CD4-positive, alpha-beta T cell treated with Interleukin-1 beta for 1 hour (primary cell): Measurements from ENCODE around the gene MACROD1.

ENCODE experiments used
- DNase-seq, 2 donors: peaks; one replicate each; pipeline ENCODE4 v3.0.0-alpha.2; 2020 to 2022

The MACROD1 gene

DNA sequence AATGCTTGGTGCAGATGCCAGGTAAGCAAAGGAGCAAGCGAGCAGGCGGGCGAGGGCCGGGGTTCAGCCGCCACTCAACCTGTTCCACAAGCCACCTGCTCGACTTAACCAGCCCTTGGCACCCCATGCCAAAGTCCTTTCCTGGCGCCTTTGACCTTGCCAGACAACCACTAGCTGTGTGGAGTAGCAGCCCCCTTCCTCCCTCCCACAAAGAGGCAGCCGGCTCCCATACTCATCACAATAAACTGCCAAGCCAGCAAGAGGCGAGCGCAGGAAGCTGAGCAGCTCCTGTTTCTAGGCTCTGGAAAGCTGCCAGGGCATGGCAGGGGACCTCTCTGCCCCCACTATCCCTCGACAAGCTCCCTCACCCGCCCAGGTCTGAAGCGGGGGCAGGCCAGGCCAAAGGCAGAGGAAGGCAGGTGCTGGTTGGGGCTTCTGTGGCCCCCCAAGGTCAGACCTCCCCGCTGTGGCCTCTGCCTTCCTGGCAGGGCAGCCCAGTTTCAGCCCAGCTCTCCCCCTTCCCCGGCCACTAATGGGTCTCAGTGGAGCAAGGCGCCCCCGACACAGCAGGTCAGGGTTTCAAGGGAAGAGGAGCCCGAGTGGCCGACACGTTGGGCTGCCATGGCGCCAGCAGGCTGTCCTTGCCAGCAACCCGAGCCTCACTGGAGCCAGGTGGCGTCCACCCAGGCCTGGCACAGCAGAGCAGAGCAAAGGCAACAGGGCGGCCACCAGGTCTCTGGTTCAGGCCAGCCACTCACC is 15.3 kb downstream of the MACROD1 start:
- no peak for DNase-seq

GRCh38 chr11:64150051-64150450 is 15.9 kb downstream of the MACROD1 start:
- no peak for DNase-seq

DNA sequence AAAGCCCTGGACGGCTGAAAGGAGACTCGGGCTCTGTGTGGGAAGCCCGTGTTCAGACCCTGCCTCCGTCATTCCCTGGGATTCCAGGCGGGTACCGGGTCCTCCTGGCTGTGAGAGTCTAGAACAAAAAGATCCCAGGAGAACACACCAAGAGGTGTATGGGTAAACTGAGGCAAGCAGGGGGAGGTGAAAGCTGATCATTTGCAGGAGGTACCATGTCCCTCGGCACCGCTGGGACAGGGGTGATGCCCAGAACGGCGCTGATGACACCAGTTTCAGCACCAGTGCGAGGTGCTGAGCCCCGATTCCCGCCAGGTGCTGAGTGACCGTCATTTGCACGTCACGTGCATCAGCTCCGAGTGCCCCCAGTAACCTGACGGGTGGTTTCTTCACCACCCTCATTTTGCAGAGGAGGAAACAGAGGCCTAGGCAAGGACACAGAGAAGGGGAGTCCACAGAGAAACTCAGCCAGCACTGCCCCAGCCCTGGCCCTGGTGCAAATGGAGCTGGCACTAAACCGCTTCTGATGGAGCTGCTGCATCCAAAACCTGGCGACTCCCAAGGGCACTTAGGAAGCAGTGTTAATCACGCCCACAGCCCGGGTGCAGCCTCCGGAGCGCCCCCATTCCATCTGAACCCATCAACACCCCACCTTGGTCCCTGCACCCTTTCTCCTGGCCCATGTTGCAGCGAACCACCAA is 16.8 kb downstream of the MACROD1 start:
- DNase-seq = no peak

GRCh38 chr11:64148226-64148916 is 17.5 kb downstream of the MACROD1 start:
- peak; percentile 73 to 74 for DNase-seq

DNA sequence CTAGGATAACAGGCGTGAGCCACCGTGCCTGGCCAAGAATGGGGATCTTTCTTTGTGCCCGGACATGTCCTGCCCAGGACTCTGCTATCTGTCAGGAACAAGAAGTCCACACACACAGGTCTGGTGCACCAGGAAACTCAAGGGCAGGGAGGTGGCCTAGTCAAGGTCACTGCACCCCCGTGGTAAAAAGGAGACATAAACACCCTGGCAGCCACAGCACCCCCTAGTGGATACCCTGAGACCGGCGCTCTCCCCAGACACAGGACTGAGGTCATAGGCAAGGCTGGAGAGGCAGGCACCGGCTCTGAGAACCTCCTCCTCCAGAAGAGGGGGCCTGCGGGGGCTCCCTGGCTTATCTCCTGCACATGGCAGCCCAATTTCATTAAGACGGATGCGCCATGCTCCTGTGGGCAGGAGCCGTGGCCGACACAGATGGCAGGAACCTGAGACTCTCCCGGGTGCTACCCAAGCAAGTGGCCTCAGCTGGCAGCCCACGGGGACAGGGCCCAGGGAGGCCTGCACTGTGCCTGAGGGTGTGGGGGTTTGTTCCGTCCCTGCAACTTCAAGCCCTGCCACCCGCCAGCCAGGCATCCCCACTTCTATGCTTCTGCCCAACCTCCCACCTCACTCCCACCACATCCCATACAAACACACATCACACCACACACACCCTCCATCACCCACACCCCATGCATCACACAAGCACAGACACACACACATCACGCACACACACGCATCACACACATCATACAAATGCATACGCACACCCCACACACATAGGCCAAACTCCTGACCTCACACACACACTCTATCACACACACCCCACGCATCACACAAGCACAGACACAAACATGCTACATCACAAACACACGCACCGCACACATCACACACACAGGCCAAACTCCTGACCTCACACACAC is 19.6 kb downstream of the MACROD1 start:
- DNase-seq = peak; percentile 64 to 67

GRCh38 chr11:64144587-64145472 is 21.1 kb downstream of the MACROD1 start:
- DNase-seq = no peak

- DNase-seq = no peak
Observed at GRCh38 chr11:64141081-64141783, 24.7 kb downstream of the MACROD1 start.

GRCh38 chr11:64140082-64140481 is 25.8 kb downstream of the MACROD1 start:
- DNase-seq = no peak

GRCh38 chr11:64139049-64139448 is 26.9 kb downstream of the MACROD1 start:
- no peak for DNase-seq

DNA sequence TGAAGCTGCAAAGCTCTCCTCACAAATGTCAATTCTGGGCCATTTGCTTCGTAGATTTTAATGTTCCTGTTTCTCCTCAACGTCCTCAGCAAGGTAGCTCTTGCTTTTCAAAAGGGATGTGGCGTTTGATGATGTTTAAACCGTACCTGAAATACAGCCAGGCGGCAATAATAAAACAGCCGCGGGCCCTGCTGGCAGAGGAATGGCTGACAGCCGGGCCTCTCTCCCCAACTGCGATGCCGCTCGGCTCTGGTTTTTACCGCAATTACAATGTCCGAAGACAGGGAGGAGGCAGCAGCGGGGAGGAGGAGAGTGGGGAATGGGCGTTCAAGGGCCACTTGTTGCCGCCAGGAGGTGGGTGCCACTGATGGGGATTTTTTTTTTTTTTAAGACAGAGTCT is 27.5 kb downstream of the MACROD1 start:
- no peak for DNase-seq

GRCh38 chr11:64136765-64137441 is 29.0 kb downstream of the MACROD1 start:
- DNase-seq = no peak

DNA sequence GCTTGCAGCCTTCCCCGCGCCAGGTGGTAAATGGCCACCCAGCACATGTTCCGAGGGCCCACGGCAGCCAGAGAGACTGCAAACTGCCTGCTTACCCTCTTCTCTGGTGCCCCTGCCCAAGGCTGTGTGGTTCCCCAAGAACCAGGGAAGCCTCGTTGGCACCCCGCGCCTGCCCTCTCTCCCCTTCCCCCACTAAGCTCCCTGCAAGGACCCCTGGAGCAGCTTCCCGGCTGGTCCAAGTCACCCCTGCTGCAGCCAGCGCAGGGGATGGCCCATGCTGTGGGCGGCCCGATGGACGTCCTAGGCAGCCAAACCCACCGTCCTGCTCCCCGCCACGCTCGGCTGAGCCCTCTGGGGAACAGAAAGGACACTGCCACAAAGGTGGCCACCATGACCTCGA is 30.2 kb downstream of the MACROD1 start:
- DNase-seq = no peak

GRCh38 chr11:64134963-64135362 is 30.9 kb downstream of the MACROD1 start:
- DNase-seq = no peak

DNA sequence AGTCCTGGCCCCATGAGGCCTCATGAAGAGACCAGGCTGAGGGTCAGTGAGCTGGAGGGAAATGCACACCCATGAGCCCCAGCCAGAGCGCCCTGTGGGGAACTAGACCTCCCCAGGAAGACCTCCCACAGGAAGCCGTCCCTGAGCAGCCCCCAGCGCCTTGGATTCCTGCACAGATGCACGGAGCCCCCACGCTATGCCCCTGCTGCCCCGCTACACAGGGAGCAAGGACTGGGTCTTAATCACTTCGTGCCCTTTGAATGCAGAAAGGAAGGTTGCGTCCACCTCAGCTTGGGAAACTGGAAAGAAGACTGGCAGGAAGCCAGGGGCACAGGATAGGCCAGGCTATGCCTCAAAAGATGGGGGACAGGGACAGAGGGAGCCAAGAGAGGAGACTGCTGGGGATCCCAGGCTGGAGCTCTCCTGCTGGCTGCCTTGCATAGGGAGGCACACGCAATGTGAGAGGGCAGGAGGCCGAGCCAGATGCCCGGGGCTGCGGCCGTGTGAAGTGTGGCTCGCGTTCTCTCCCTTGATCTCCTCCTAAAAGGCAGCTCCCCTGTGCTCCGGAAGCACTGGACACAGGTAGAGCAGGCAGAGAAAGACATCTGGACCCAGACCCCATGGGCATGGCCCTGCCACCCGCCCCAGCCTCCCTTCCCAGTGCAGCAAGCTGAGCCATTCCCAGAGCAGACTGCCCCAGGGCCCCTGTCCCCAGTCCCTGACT is 32.8 kb downstream of the MACROD1 start:
- no peak for DNase-seq

GRCh38 chr11:64132191-64132771 is 33.6 kb downstream of the MACROD1 start:
- no peak for DNase-seq

GRCh38 chr11:64131683-64132190 is 34.2 kb downstream of the MACROD1 start:
- no peak for DNase-seq

DNA sequence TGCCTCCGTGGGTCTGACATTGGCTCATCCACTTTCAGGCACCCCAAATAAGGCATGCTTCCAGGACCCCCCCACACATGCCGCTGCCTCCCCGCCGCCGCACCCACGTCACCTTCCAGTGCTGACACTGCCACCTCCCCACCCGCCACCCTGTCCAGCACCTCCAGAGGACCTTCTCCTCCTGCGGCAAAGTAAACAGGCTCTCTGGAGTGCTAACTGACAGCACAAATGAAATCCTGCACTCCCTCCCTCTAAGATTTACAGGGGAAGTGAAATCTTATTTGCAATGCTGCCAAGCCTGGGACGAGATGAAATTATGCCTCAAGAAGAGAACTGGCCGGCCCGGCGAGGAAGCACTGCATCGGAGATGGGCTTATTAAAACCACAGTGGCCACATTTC is 35.3 kb downstream of the MACROD1 start:
- no peak for DNase-seq

- DNase-seq = no peak
Observed at GRCh38 chr11:64129403-64129802, 36.5 kb downstream of the MACROD1 start.
